HepG2 (cell line): ENCODE measurements around the gene GGA3. TPM values are rescaled to one million over a fixed set of nuclear protein-coding genes. Genes with fewer than 3 reads are reported as not detected.

Experiments used
- FOXA3 ChIP-seq: IDR thresholded peaks from 2 replicates; pipeline ENCODE4 v1.6.1; 2016; ENCODE audit warnings: missing genetic modification reagents, missing compliant biosample characterization
- FOXK2 ChIP-seq: fragments of 450-650 bp; IDR thresholded peaks from 2 replicates; pipeline ENCODE4 v1.6.1; 2016
- GLI4 ChIP-seq: sonication (generic); formaldehyde crosslinking; IDR thresholded peaks from 2 replicates; pipeline ENCODE4 v1.5.1; 2020; ENCODE audit warnings: missing genetic modification reagents, mild to moderate bottlenecking, moderate library complexity, borderline replicate concordance
- HNRNPK ChIP-seq: fragments of 200-400 bp; formaldehyde crosslinking; IDR thresholded peaks from 2 replicates; pipeline ENCODE4 v1.6.1; 2018; ENCODE audit warnings: low read length, low read depth, moderate library complexity, mild to moderate bottlenecking; ENCODE audit not compliant: poor library complexity, severe bottlenecking
- MAF1 ChIP-seq: sonication (generic); formaldehyde crosslinking; IDR thresholded peaks from 2 replicates; pipeline ENCODE4 v1.5.0; 2020; ENCODE audit warnings: missing genetic modification reagents, borderline replicate concordance
- PLRG1 ChIP-seq: fragments of 450-650 bp; conservative IDR thresholded peaks from 2 replicates; pipeline ENCODE4 v1.6.1; 2016
- RFXANK ChIP-seq: IDR thresholded peaks from 2 replicates; pipeline ENCODE4 v1.6.1; 2016
- SNAPC2 ChIP-seq: sonication (generic); formaldehyde crosslinking; IDR thresholded peaks from 2 replicates; pipeline ENCODE4 v1.8.1; 2022; ENCODE audit warnings: mild to moderate bottlenecking, missing genetic modification reagents
- ZNF570 ChIP-seq: sonication (generic); formaldehyde crosslinking; IDR thresholded peaks from 2 replicates; pipeline ENCODE4 v1.4.0; 2020; ENCODE audit warnings: mild to moderate bottlenecking, missing genetic modification reagents, borderline replicate concordance
- ZNF605 ChIP-seq: sonication (generic); formaldehyde crosslinking; IDR thresholded peaks from 2 replicates; pipeline ENCODE4 v1.8.0; 2022; ENCODE audit warnings: mild to moderate bottlenecking, missing genetic modification reagents
- ZNF7 ChIP-seq: IDR thresholded peaks from 2 replicates; pipeline ENCODE4 v1.6.1; 2016; ENCODE audit warnings: missing biosample characterization, missing genetic modification reagents
- ZNF75D ChIP-seq: sonication (generic); formaldehyde crosslinking; IDR thresholded peaks from 2 replicates; pipeline ENCODE4 v1.8.1; 2023; ENCODE audit warnings: missing genetic modification reagents, mild to moderate bottlenecking, borderline replicate concordance
- polyA plus RNA-seq, 8 experiments: library from polyadenylated mRNA; depleted of rRNA in 3 of 8; stranded (reverse) in 7 of 8; unstranded in 1 of 8; fragments of >200 nt; fragmentation: Illumina TruSeq in 4 of 8; extraction: Trizol in 4 of 8; gene quantifications; 2 replicates each; pipeline versions ENCODE4 v1.2.1 to v1.2.3, GENCODE V29; 2011 to 2016; ENCODE audit warnings: low read depth in 4 of 8, missing spikeins in 1 of 8, mixed read lengths in 1 of 8; ENCODE audit not compliant: insufficient read depth in 1 of 8
- total RNA-seq, 5 experiments: library from RNA; depleted of rRNA; stranded (reverse); fragments of >200 nt; fragmentation: Illumina TruSeq; extraction: Trizol; gene quantifications; 2 replicates each; pipeline ENCODE4 v1.2.3, GENCODE V29; 2016; ENCODE audit warnings: low read depth in 1 of 5
- TF ChIP-seq, protein P1 (sequence below): sonication (generic); formaldehyde crosslinking; IDR thresholded peaks from 2 replicates; pipeline ENCODE4 v1.4.0; 2020; ENCODE audit warnings: missing genetic modification reagents, borderline replicate concordance
- TF ChIP-seq, protein P2 (sequence below): sonication (generic); formaldehyde crosslinking; IDR thresholded peaks from 2 replicates; pipeline ENCODE4 v1.5.0; 2020; ENCODE audit warnings: missing genetic modification reagents, mild to moderate bottlenecking, borderline replicate concordance
- TF ChIP-seq, protein P3 (sequence below): sonication (generic); formaldehyde crosslinking; IDR thresholded peaks from 2 replicates; pipeline ENCODE4 v1.8.1; 2022; ENCODE audit warnings: mild to moderate bottlenecking, missing genetic modification reagents
- TF ChIP-seq, protein P4 (sequence below): sonication (generic); formaldehyde crosslinking; IDR thresholded peaks from 2 replicates; pipeline ENCODE4 v1.4.0; 2020; ENCODE audit warnings: mild to moderate bottlenecking, missing genetic modification reagents

The GGA3 gene
- total and polyA plus RNA-seq, 2 of the 13 experiments (the other 11 are each of a cell fraction or from before 2014, with no cell fraction given), result 28.4 to 43.7 TPM

DNA sequence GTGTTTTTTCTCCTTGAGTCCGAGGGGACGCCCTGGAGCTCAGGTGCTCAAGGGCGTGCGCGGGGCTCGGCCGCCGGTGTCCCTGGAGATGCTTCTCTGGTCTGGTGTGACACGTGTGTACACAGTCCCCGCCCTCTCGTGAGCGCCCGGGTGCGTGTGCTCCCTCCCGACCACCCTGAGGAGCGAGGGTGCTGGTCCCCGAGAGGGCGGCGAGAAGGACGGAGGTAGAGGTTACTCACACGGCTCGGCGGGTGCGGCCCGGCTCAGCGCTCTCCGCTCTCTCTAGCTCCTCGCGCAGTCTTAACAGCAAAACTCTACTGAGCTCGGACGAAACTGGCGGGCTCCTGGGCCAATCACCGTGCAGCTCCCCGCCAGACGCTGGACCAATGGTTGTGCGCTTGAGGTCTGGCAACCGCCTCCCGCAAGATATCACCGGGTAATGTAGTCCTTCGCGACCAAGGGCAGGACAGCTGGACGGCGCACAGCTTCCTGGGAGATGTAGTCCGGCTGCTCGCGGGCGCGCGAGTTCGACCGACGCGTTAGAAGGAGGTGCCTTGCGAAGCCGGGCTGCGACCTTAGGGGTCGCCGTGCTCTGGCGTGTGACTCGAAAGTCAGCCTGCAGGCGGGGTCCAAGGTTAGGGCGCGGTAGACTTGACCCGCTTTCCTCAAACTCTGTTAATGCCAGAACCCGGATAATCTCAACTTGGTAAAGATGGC is 27.9 kb upstream of the GGA3 start, which contains the start of gene SLC25A19 (continued):
- TF ChIP-seq, protein P1, sequence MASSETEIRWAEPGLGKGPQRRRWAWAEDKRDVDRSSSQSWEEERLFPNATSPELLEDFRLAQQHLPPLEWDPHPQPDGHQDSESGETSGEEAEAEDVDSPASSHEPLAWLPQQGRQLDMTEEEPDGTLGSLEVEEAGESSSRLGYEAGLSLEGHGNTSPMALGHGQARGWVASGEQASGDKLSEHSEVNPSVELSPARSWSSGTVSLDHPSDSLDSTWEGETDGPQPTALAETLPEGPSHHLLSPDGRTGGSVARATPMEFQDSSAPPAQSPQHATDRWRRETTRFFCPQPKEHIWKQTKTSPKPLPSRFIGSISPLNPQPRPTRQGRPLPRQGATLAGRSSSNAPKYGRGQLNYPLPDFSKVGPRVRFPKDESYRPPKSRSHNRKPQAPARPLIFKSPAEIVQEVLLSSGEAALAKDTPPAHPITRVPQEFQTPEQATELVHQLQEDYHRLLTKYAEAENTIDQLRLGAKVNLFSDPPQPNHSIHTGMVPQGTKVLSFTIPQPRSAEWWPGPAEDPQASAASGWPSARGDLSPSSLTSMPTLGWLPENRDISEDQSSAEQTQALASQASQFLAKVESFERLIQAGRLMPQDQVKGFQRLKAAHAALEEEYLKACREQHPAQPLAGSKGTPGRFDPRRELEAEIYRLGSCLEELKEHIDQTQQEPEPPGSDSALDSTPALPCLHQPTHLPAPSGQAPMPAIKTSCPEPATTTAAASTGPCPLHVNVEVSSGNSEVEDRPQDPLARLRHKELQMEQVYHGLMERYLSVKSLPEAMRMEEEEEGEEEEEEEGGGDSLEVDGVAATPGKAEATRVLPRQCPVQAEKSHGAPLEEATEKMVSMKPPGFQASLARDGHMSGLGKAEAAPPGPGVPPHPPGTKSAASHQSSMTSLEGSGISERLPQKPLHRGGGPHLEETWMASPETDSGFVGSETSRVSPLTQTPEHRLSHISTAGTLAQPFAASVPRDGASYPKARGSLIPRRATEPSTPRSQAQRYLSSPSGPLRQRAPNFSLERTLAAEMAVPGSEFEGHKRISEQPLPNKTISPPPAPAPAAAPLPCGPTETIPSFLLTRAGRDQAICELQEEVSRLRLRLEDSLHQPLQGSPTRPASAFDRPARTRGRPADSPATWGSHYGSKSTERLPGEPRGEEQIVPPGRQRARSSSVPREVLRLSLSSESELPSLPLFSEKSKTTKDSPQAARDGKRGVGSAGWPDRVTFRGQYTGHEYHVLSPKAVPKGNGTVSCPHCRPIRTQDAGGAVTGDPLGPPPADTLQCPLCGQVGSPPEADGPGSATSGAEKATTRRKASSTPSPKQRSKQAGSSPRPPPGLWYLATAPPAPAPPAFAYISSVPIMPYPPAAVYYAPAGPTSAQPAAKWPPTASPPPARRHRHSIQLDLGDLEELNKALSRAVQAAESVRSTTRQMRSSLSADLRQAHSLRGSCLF (CRISPR knock-in tag), result no peak
- TF ChIP-seq PLRG1, result no peak
- TF ChIP-seq, protein P2, sequence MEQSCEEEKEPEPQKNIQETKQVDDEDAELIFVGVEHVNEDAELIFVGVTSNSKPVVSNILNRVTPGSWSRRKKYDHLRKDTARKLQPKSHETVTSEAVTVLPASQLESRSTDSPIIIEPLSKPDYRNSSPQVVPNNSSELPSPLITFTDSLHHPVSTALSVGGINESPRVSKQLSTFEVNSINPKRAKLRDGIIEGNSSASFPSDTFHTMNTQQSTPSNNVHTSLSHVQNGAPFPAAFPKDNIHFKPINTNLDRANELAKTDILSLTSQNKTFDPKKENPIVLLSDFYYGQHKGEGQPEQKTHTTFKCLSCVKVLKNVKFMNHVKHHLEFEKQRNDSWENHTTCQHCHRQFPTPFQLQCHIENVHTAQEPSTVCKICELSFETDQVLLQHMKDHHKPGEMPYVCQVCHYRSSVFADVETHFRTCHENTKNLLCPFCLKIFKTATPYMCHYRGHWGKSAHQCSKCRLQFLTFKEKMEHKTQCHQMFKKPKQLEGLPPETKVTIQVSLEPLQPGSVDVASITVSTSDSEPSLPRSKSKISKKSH (CRISPR knock-in tag), result peak; percentile 82
- TF ChIP-seq, protein P3, sequence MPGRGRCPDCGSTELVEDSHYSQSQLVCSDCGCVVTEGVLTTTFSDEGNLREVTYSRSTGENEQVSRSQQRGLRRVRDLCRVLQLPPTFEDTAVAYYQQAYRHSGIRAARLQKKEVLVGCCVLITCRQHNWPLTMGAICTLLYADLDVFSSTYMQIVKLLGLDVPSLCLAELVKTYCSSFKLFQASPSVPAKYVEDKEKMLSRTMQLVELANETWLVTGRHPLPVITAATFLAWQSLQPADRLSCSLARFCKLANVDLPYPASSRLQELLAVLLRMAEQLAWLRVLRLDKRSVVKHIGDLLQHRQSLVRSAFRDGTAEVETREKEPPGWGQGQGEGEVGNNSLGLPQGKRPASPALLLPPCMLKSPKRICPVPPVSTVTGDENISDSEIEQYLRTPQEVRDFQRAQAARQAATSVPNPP (CRISPR knock-in tag), result peak; percentile 40; the same call in 1 of the 2 replicates
- TF ChIP-seq RFXANK (CRISPR knock-in tag), result peak; percentile 74; the same call in 1 of the 2 replicates
- TF ChIP-seq, protein P4, sequence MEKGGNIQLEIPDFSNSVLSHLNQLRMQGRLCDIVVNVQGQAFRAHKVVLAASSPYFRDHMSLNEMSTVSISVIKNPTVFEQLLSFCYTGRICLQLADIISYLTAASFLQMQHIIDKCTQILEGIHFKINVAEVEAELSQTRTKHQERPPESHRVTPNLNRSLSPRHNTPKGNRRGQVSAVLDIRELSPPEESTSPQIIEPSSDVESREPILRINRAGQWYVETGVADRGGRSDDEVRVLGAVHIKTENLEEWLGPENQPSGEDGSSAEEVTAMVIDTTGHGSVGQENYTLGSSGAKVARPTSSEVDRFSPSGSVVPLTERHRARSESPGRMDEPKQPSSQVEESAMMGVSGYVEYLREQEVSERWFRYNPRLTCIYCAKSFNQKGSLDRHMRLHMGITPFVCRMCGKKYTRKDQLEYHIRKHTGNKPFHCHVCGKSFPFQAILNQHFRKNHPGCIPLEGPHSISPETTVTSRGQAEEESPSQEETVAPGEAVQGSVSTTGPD, result no peak
- peak; percentile 56 for TF ChIP-seq HNRNPK
- no peak for TF ChIP-seq ZNF75D (CRISPR knock-in tag)
- TF ChIP-seq ZNF570 (CRISPR knock-in tag), result no peak
- no peak for TF ChIP-seq FOXK2
- no peak for TF ChIP-seq ZNF7 (CRISPR knock-in tag)
- peak; percentile 98 for TF ChIP-seq ZNF605
- TF ChIP-seq SNAPC2, result no peak
- peak; percentile 45; the same call in 1 of the 2 replicates for TF ChIP-seq FOXA3 (CRISPR knock-in tag)
- no peak for TF ChIP-seq MAF1 (CRISPR knock-in tag)
- TF ChIP-seq GLI4 (CRISPR knock-in tag), result 0 out of 2 replicates have a peak, but pooled peaks have one; percentile 50
